ENCODE results near the gene KRT39.

GRCh38 chr17:41009301-41009760 lies 42.6 kb upstream of the KRT39 start:
- TF ChIP-seq POLR2A (IDR thresholded peaks at IDR 0.05; ENCODE audit: low read length): no peak
- no peak for TF ChIP-seq GATA1 (IDR thresholded peaks at IDR 0.05; ENCODE audit: low read depth, low read length)
